AG04449 (cell line): ENCODE data around the gene RCAN3.

Experiments
- CTCF ChIA-PET: fragments of 350-600 bp; formaldehyde crosslinking; extraction: SDS; loops from one replicate; lab custom pipeline; 2021; ENCODE audit warnings: antibody characterized with exemption; lab: Yijun Ruan, JAX
- POLR2A ChIA-PET: fragments of 400-600, 350-600 bp; formaldehyde crosslinking; extraction: SDS; loops from one replicate; lab custom pipeline; 2020; ENCODE audit warnings: antibody characterized with exemption, inconsistent platforms; lab: Yijun Ruan, JAX
- DNase-seq: peaks from one replicate; pipeline ENCODE4 v3.0.0-alpha.2; 2010; ENCODE audit warnings: low read depth, low spot score
- H3K4me3 ChIP-seq: 2 replicates; pipeline ENCODE4 v1.5.1; 2011; ENCODE audit warnings: low read depth, mild to moderate bottlenecking, control low read depth, low read length
- TF ChIP-seq, protein P1 (sequence below): IDR thresholded peaks from one replicate; pipeline ENCODE4 v1.5.1; 2011; ENCODE audit warnings: mild to moderate bottlenecking, moderate library complexity, low read length, control low read depth, inconsistent platforms; ENCODE audit not compliant: insufficient read depth; ENCODE audit errors: missing control alignments

The RCAN3 gene

DNA sequence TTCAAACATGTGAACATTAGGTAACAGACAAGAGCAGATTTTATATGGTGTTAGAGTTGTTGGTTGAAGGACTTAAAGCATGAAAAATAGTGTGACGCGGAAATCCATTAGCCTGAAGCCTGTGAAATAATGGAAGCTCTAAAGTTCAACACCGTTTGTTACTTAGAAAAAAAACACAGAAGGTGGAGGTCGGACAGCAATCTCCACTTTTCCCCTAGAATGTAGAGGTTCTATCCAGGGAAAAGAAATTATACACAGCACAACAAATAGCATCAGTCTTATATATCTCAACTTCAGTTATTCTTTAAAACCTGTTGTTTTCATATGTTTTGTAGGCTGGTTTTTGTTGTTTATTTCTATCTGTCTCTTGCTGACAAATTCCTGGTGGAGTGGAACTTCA lies 1.9 kb downstream of the RCAN3 start:
- DNase-seq = no peak
- TF ChIP-seq, protein P1, sequence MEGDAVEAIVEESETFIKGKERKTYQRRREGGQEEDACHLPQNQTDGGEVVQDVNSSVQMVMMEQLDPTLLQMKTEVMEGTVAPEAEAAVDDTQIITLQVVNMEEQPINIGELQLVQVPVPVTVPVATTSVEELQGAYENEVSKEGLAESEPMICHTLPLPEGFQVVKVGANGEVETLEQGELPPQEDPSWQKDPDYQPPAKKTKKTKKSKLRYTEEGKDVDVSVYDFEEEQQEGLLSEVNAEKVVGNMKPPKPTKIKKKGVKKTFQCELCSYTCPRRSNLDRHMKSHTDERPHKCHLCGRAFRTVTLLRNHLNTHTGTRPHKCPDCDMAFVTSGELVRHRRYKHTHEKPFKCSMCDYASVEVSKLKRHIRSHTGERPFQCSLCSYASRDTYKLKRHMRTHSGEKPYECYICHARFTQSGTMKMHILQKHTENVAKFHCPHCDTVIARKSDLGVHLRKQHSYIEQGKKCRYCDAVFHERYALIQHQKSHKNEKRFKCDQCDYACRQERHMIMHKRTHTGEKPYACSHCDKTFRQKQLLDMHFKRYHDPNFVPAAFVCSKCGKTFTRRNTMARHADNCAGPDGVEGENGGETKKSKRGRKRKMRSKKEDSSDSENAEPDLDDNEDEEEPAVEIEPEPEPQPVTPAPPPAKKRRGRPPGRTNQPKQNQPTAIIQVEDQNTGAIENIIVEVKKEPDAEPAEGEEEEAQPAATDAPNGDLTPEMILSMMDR = no peak
- ChIA-PET POLR2A (no interaction called here), CTCF (interaction anchor here (1.5 to 5.8 kb wide), 2 partner anchors 10 to 23 kb away, joined by 5 to 31 read pairs; no protein-coding TSS in a partner anchor)
- H3K4me3 ChIP-seq = no peak overlapping the region

DNA sequence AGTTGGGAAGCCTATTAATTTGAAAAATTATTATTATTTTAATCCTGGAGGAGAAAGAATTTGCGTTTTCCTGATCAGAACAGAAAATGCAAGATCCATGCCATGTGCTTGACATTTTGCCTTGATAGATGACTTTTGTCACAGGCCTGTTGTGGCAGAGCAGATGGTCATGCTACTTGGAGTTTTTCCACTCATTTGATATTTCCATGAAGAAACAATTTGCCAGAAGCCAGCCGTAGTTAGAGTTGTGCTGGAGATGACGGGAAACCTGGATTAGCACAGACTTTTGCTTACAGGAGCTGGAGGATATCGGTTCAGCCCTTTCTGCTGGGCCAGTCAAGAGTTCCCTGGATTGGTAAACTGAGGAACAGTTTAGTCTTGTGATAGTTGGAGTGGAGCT lies 3.2 kb downstream of the RCAN3 start:
- TF ChIP-seq, protein P1 = no peak
- ChIA-PET POLR2A (no interaction called here), CTCF (interaction anchor here (1.0 to 5.8 kb wide), 4 partner anchors 10 to 304 kb away, joined by 3 to 31 read pairs (median 6); no protein-coding TSS in a partner anchor)
- no peak for DNase-seq
- H3K4me3 ChIP-seq = no peak overlapping the region

DNA sequence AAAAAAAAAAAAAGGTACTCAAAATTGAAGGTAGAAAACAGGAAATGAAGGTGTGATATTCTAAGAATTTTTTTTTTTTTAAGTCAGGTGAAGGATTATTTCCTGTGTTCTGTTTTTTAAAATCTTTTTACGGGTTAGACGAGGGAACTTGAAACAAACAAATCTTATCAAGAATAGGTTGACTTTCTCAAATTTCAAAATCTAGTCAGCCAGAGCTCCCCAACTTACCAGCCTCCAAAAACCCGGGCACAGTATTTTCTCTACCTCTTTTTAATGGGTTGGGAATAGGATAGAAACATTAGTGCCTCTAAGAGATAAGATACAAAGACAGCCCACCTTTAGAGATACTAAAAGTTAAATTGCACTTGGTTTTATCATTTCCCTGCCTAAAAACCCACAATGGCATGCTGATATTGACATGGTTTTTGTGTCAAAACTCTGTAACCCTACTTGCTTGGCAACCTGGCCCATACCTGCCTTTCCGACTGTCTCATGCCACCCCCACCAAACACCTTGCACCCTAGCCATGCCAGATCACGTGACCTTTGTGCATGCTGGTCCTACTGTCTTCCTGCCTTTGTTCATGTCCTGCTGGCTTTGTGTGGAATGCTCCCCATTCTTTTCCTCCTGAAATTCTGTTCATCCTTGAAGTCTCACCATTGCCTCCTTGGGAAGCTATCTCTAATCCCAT lies 4.2 kb downstream of the RCAN3 start:
- CTCF ChIA-PET = interaction anchor here (1.0 to 5.8 kb wide), 4 partner anchors 9 to 305 kb away, joined by 3 to 31 read pairs (median 6); no protein-coding TSS in a partner anchor
- DNase-seq = no peak
- no peak overlapping the region for H3K4me3 ChIP-seq
- TF ChIP-seq, protein P1 = no peak
- POLR2A ChIA-PET = no interaction called here

DNA sequence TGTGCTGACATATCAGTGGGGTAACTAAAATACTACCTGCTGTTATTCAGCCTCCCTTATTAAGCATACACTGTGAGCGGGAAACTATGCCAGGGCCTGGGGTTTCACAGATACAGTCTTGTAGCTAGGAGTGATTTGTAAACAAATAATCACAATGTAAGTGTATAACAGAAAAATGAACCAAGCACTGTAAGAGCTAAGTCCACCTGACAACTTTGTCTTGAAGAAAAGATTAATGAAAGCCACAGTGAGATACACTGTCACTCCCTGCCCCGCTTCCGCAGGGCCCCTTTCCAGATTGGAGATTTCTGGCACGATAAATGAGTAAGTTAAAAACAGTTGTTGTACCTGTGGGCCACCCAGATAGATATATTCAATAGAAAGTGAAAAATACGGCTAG lies 4.8 kb downstream of the RCAN3 start:
- no peak for DNase-seq
- TF ChIP-seq, protein P1 = no peak
- ChIA-PET POLR2A (no interaction called here), CTCF (interaction anchor here (2.1 to 2.5 kb wide), 2 partner anchors 8 to 305 kb away, joined by 5 to 6 read pairs; no protein-coding TSS in a partner anchor)
- H3K4me3 ChIP-seq = no peak overlapping the region

DNA sequence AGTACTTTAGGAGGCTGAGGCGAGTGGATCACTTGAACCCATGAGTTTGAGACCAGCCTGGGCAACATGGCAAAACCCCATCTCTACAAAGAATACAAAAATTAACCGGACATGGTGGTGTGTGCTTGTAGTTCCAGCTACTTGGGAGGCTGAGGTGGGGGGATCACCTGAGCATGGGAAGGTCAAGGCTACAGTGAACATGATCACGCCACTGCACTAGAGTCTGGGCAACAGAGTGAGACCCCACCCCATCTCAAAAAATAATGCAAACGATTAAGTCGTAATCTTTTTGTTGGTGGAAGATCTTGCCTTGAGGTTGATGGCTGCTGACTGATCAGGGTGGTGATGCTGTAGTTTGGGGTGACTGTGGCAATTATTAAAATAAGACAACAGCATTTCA lies 6.3 kb downstream of the RCAN3 start:
- TF ChIP-seq, protein P1 = no peak
- H3K4me3 ChIP-seq = no peak overlapping the region
- POLR2A ChIA-PET = no interaction called here
- CTCF ChIA-PET = no interaction called here
- DNase-seq = no peak

DNA sequence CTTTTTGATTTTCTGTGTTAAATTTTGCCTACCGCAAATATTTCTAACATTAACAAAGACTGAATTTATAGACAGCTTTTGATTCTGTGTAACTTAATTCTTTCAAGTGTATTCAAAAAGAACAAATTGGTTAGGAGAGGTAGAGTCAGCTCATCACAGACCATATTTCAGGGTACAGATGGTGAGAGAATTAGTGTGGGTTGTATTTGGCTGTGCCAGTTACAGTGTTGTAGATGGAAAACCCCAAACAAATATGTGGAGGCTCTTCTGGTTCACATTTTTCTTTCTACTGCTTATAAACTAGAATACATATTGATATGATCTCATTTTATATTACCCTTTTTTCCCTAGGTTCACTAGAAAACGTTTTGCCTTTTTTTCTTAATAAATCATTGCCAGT lies 11.1 kb downstream of the RCAN3 start:
- CTCF ChIA-PET = interaction anchor here (0.9 to 1.5 kb wide), 2 partner anchors 13 to 124 kb away, joined by 3 to 7 read pairs; no protein-coding TSS in a partner anchor
- DNase-seq = no peak
- no peak overlapping the region for H3K4me3 ChIP-seq
- POLR2A ChIA-PET = no interaction called here
- TF ChIP-seq, protein P1 = no peak
